COR-L47 (cell line): ENCODE data around the gene FGG.

Source experiments
- DNase-seq: peaks from one replicate; lab custom pipeline; 2025; lab: John Stamatoyannopoulos, UW

FGG gene

GRCh38 chr4:154586296-154587033 is 26.0 kb downstream of the FGG start:
- DNase-seq: no peak

GRCh38 chr4:154585369-154586018 is 27.0 kb downstream of the FGG start:
- no peak for DNase-seq

GRCh38 chr4:154584259-154584658 is 28.2 kb downstream of the FGG start:
- DNase-seq: no peak

DNA sequence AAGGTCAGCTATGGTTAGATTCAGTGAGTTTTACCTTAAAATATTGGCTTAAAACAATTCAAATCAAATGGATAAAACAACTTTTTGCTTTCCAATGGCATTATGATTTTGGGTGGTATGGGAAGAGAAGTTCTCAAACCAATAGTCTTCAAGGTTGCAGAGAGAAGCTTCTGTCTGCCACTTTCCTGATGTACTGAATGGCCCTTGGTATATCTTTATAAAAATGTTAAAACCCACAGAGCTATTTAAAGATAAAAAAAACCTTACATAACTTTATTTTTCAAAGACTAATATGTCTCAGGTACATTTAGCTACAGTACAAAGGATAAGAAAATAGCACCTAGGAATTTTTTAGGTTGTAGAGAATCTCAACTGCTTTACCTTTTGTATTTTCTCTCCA is 28.8 kb downstream of the FGG start:
- DNase-seq: no peak

- DNase-seq: no peak
These were observed 29.2 kb downstream of the FGG start for GRCh38 chr4:154583230-154583629.

- DNase-seq: no peak
These were observed 29.7 kb downstream of the FGG start for GRCh38 chr4:154582723-154583122.

- DNase-seq: no peak
These were observed 32.5 kb downstream of the FGG start for GRCh38 chr4:154579927-154580326.

GRCh38 chr4:154578919-154579318 is 33.5 kb downstream of the FGG start:
- no peak for DNase-seq

GRCh38 chr4:154577324-154577723 is 35.1 kb downstream of the FGG start:
- DNase-seq: no peak

DNA sequence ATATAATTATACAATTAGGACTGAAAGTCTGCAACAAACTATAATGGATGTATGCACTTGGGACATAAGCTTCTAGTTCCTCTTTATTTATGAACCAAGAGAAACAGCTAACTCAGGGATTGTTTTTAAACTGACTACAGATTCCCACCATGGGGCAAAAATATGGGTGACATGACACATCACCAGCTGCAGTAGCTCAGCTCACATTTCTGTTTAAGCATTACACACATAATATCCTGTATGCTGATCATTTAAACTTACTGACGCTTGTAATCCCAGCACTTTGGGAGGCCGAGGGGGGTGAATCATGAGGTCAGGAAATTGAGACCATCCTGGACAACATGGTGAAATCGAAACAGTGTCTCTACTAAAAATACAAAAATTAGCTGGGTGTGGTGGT is 38.1 kb downstream of the FGG start:
- DNase-seq: no peak

GRCh38 chr4:154573190-154573870 is 39.1 kb downstream of the FGG start:
- no peak for DNase-seq

- DNase-seq: no peak
These were observed 42.9 kb downstream of the FGG start for GRCh38 chr4:154569584-154569983.

- DNase-seq: no peak
These were observed 43.4 kb downstream of the FGG start for GRCh38 chr4:154569028-154569427.

DNA sequence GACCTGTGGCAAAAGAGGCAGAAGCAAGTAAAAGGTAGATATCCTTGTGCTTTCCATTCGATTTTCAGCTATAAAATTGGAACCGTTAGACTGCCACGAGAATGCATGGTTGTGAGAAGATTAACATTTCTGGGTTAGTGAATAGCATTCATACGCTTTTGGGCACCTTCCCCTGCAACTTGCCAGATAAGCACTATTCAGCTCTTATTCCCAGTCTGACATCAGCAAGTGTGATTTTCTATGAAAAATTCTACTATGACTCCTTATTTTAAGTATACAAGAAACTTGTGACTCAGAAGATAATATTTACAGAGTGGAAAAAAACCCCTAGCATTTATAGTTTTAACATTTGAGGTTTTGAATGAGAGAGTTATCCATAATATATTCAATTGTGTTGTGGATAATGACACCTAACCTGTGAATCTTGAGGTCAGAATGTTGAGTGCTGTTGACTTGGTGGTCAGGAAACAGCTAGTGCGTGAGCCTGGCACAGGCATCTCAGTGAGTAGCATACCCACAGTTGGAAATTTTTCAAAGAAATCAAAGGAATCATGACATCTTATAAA is 45.7 kb downstream of the FGG start:
- DNase-seq: no peak

GRCh38 chr4:154565704-154566103 is 46.8 kb downstream of the FGG start:
- no peak for DNase-seq

DNA sequence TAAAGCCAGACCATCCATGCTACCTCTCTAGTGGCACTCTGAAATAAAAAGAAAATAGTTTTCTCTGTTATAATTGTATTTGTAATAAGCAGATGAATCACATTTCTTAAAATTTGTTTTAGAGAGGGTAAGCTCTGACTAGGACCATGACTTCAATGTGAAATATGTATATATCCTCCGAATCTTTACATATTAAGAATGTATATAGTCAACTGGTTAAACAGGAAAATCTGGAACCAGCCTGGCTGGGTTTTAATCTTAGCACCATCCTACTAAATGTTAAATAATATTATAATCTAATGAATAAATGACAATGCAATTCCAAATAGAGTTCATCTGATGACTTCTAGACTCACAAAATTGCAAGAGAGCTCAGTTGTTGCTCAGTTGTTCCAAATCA is 48.1 kb downstream of the FGG start:
- no peak for DNase-seq

DNA sequence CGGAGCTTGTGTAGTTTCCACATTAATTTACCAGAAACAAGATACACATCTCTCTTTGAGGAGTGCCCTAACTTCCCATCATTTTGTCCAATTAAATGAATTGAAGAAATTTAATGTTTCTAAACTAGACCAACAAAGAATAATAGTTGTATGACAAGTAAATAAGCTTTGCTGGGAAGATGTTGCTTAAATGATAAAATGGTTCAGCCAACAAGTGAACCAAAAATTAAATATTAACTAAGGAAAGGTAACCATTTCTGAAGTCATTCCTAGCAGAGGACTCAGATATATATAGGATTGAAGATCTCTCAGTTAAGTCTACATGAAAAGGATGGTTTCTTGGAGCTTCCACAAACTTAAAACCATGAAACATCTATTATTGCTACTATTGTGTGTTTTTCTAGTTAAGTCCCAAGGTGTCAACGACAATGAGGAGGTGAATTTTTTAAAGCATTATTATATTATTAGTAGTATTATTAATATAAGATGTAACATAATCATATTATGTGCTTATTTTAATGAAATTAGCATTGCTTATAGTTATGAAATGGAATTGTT is 49.7 kb downstream of the FGG start, which contains the start of gene FGB:
Gene FGB (plus strand): TSS at position 315 of the 558 bp plus-strand sequence. CDS start 8 bp downstream, at position 323.
- DNase-seq: no peak

GRCh38 chr4:154560824-154561231 is 51.6 kb downstream of the FGG start:
- DNase-seq: no peak

GRCh38 chr4:154560419-154560801 is 52.0 kb downstream of the FGG start:
- no peak for DNase-seq

DNA sequence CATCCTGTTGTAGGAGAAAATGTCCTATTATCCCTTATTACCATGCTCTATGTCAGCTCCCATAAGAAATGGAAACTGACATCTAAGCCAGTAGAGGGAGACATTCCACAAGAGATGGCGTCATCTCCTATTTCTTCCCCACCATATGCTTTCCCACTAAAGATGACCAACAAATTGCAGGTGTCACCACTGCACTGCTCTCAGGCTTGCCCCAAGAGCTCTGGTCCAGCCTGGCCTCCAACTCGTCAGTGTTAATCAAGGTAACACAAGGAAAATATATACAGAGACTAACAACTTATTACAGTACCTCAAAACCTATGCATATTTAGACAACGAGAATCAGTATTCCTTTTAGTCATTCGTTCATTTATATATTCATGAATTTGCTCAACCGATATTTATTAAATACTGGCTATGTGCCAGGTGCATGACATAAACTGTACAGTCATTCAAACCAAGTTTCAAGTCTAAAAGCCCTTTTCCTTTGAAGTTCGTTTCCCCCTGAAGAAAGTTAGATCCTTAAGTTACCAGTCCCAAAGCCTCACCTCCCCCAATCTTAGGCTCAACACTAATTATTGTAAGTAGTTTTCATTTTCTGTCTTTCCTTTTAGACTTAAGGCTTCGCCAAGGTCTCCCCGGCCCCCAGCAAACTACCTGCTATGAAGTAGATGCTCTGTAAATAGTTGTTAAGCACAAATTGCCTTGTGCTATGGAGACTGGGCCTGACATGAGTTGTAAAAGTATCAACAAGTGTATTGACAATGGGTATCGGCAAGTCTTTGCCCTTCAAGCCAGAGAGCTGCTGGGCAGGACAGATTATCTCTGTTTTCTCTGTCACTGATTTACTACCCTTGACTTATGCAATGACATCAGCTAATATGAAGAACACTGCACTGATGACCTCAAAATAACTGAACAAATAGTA is 52.7 kb downstream of the FGG start:
- peak; percentile 9 for DNase-seq

DNA sequence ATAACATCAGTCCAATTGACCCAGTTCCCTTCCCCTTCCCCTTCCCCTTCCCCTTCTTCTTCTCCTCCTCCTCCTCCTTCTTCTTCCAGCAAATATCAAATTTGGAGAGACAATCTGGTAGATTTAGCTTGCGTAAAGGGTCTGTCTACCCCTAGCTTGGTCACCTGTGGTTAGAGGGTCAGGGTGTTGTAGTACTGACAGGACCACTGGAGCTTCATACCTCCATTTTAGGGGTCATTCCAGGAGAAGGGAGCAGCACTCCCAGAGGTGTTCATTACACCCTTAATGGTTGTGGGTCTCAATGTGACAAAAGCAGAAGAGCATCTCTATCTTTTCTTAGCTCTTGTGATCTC is 53.3 kb downstream of the FGG start:
- no peak for DNase-seq
